ENCODE data around the gene CHRM3.

The CHRM3 gene

DNA sequence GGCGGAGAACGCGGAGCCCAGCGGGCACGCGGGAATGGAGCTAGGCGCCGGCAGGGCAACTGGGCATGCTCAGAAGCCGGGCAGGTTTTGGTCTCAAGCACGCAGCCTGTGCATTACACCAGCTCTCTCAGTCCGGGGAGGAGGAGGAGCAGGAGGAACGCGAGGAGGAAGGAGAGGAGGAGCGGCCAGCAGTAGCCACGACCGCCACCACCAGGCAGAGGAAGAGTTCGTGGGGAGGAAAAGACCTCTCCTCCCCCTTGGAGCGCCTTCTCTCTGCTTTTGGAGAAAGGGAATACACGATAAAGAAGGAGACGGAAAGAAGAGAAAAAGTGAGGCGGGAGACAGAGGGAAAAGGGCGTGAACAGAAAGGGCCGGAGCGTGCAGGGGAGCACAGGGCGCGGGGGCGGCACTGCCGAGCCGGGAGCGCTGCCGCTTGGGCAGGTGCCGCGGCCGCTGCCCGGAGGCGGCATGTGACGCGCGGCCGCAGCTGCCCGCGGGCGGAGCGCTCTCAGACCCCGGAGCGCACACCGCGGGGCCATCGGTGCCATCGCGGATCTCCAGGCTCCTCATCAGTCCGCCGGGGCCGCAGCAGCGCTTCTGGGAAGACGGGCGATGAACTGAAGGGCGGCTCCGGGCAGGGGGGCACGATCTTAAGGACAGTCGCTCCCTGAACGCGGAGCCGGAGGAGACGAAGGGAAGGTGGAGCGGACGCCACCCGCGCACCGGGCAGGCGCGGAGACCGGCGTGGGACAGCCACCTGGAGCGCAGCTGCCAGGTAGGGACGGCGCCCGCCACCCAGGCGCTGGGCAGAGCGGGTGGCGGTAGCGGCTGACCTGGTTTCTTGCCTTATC is at the start of gene CHRM3:
CHRM3 (plus strand) TSS at position 116 of the 851 bp plus-strand sequence. CDS start 520,884 bp downstream, outside the sequence.
- H3K4me3 ChIP-seq (ENCODE audit: low read depth, low read length): no peak within 1 kb of the TSS
- TF ChIP-seq, protein P1, sequence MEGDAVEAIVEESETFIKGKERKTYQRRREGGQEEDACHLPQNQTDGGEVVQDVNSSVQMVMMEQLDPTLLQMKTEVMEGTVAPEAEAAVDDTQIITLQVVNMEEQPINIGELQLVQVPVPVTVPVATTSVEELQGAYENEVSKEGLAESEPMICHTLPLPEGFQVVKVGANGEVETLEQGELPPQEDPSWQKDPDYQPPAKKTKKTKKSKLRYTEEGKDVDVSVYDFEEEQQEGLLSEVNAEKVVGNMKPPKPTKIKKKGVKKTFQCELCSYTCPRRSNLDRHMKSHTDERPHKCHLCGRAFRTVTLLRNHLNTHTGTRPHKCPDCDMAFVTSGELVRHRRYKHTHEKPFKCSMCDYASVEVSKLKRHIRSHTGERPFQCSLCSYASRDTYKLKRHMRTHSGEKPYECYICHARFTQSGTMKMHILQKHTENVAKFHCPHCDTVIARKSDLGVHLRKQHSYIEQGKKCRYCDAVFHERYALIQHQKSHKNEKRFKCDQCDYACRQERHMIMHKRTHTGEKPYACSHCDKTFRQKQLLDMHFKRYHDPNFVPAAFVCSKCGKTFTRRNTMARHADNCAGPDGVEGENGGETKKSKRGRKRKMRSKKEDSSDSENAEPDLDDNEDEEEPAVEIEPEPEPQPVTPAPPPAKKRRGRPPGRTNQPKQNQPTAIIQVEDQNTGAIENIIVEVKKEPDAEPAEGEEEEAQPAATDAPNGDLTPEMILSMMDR (conservative IDR thresholded peaks at IDR 0.05; ENCODE audit: low read depth, low read length): no peak
- no peak for DNase-seq (ENCODE audit: low read depth)

DNA sequence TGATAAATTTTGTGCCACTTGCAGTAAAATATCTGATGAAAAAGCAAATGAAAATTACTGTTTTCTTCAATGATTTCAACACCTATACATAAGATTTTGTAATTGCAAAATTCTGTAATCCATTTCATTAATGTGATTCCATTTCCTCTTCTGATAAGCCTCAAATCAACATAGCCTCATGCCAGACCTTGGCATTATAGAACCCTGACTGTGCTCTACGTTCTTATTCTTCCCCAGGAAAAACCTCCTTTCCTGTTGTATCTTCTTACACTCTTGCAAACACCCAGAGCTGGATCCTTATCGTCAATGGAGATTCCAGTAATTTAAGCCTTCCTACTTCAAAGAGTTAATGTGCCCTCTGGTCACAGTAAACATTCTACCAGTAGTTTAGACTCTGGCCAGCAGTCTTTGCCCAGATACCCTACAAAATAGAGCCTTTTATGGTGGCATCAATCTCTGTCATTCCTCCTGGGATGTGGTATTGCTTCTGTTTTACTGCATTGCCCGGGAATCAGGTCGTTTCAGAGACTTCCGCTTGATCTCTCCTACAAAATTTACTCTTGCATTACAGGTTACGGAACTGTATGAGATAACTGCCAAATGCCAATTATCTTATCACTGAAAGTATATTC is 48.5 kb upstream of the CHRM3 start:
- DNase-seq (ENCODE audit: low read depth): no peak
- TF ChIP-seq, protein P1 (conservative IDR thresholded peaks at IDR 0.05; ENCODE audit: low read depth, low read length): no peak
- no peak overlapping the region for H3K4me3 ChIP-seq (ENCODE audit: low read depth, low read length)

DNA sequence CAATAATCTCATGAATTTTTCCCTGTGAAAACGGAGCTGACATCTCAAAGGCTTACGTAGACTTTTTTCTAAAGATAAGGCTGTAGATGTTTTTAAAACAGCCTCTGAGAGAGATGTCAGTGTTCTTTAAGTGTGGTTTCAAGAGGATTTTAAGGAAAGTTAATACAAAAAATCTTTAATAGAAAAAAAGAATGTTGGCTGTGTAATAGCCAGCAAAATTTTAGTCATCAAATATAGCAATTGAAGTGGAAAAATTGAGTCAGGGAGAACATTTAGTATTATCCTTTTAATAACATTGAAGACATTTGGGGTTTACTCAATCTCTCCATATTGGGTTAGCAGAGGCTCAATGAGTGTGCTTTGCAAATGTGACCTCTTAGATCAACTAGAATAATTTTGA is 38.6 kb upstream of the CHRM3 start:
- TF ChIP-seq, protein P1 (conservative IDR thresholded peaks at IDR 0.05; ENCODE audit: low read depth, low read length): no peak
- H3K4me3 ChIP-seq (ENCODE audit: low read depth, low read length): no peak overlapping the region
- no peak for DNase-seq (ENCODE audit: low read depth)

DNA sequence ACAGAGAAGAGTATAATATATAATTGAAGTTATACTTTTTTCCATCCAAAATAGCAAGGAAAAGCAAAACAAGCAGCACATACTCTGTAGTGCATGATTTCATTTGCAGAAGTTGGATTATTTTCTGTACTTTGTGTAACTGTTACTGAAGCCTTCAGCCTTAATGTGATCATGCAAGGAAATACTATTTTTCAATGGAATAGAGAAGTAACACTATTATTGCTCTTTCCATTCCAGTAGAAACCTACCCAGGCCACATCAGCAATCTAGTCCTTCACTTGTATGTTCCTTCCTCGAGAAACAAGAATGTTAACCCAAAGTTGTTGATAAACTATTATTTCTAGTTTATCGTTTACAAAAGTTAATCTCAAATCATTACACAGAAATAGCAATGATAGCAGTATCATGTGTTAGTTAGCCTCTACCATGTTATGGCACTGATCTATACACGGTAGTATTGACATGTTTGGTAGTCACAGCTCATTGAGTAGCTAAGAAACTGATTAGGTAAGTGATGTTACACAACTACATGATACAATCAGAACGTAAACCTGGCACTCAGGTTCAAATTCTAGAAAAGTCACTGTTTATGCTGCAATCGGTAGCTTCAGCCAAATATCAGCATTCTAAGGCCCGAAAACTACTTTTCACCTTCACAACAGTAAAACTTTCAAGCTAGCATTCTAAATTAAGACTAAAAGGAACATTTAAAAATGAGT is 37.6 kb upstream of the CHRM3 start:
- no peak for DNase-seq (ENCODE audit: low read depth)
- TF ChIP-seq, protein P1 (conservative IDR thresholded peaks at IDR 0.05; ENCODE audit: low read depth, low read length): no peak
- H3K4me3 ChIP-seq (ENCODE audit: low read depth, low read length): no peak overlapping the region

DNA sequence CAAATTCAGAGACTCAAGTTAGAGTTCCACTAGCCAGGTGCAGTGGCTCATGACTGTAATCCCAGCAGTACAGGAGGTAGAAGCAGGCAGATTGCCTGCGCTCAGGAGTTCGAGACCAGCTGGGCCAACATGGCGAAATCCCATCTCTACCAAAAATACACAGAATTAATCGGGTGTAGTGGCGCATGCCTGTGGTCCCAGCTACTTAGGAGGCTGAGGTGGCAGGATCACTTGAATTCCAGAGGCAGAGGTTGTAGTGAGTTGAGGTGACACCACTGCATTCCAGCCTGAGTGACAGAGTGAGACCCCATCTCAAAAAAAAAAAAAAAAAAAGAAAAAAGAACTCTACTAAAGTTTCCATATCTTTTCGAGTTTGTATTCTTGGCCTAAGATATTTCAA is 36.7 kb upstream of the CHRM3 start:
- H3K4me3 ChIP-seq (ENCODE audit: low read depth, low read length): no peak overlapping the region
- no peak for DNase-seq (ENCODE audit: low read depth)
- TF ChIP-seq, protein P1 (conservative IDR thresholded peaks at IDR 0.05; ENCODE audit: low read depth, low read length): no peak

DNA sequence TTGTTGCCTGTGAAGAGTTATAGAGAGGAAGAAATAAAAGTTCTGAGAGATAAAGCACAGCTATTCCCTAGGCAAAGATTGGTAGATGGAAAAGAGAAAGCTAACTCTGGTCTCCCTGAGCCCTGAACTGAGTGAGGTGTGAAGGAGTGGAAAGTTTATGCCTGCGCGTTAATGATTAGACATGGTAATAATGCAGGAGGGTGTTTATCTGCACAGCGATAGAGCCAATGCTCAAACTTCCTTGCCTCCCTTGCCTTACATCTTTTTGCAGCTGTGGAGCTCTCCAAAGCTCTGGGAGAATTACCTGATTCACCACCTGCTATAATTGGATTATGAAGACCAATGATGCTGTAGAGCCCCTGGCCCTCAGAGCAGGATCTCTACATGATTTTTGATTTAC is 32.8 kb upstream of the CHRM3 start:
- H3K4me3 ChIP-seq (ENCODE audit: low read depth, low read length): no peak overlapping the region
- DNase-seq (ENCODE audit: low read depth): no peak
- TF ChIP-seq, protein P1 (conservative IDR thresholded peaks at IDR 0.05; ENCODE audit: low read depth, low read length): no peak
